Neural progenitor cell (in vitro differentiated cells): ENCODE measurements around the gene KRTAP21-3. TPM values are rescaled to one million over a fixed set of nuclear protein-coding genes. Genes with fewer than 3 reads are reported as not detected.

ENCODE experiments used
- DNase-seq: peaks from one replicate; pipeline ENCODE4 v3.0.0-alpha.2; 2016; ENCODE audit warnings: low spot score
- H2AFZ ChIP-seq: fragments of 200-600 bp; sonication (generic); replicated peaks from 2 replicates; pipeline ENCODE4 v1.6.1; 2016; ENCODE audit warnings: antibody characterized with exemption
- H3F3A ChIP-seq: fragments of 200-600 bp; sonication (generic); 2 replicates; pipeline ENCODE4 v1.6.1; 2016; ENCODE audit warnings: antibody characterized with exemption, low read depth
- H3K27ac ChIP-seq: fragments of 200-600 bp; sonication (generic); 2 replicates; pipeline ENCODE4 v1.5.1; 2016; ENCODE audit warnings: mild to moderate bottlenecking
- H3K27me3 ChIP-seq: fragments of 200-600 bp; sonication (generic); 2 replicates; pipeline ENCODE4 v1.6.1; 2016; ENCODE audit warnings: mild to moderate bottlenecking, moderate library complexity
- H3K36me3 ChIP-seq: fragments of 200-600 bp; sonication (generic); 2 replicates; pipeline ENCODE4 v1.5.1; 2016
- H3K4me1 ChIP-seq: fragments of 200-600 bp; sonication (generic); 2 replicates; pipeline ENCODE4 v1.6.1; 2016; ENCODE audit warnings: mixed run types
- H3K4me2 ChIP-seq: fragments of 200-600 bp; sonication (generic); 2 replicates; pipeline ENCODE4 v1.6.1; 2016
- H3K4me3 ChIP-seq: fragments of 200-600 bp; sonication (generic); 2 replicates; pipeline ENCODE4 v1.5.1; 2016
- H3K79me2 ChIP-seq: fragments of 200-600 bp; sonication (generic); 2 replicates; pipeline ENCODE4 v1.6.1; 2016; ENCODE audit warnings: low read depth
- H3K9ac ChIP-seq: fragments of 200-600 bp; sonication (generic); 2 replicates; pipeline ENCODE4 v1.6.1; 2016
- H3K9me3 ChIP-seq: fragments of 200-600 bp; sonication (generic); 2 replicates; pipeline ENCODE4 v1.5.1; 2016; ENCODE audit warnings: low read depth
- H4K20me1 ChIP-seq: fragments of 200-600 bp; sonication (generic); 2 replicates; pipeline ENCODE4 v1.6.1; 2016; ENCODE audit warnings: low read depth
- H3K27ac Mint-ChIP-seq: 3 replicates; pipeline ENCODE4 v1.8.0; 2021; ENCODE audit warnings: mixed read lengths
- H3K27me3 Mint-ChIP-seq: 2 replicates; pipeline ENCODE4 v1.8.0; 2022; ENCODE audit warnings: low read depth, mild to moderate bottlenecking, inconsistent platforms, moderate library complexity, mixed read lengths; ENCODE audit not compliant: insufficient read depth
- H3K36me3 Mint-ChIP-seq: 3 replicates; pipeline ENCODE4 v1.8.0; 2021; ENCODE audit warnings: mixed read lengths
- H3K4me1 Mint-ChIP-seq: 3 replicates; pipeline ENCODE4 v1.8.0; 2021; ENCODE audit warnings: mixed read lengths
- H3K4me3 Mint-ChIP-seq: 3 replicates; pipeline ENCODE4 v1.8.0; 2021; ENCODE audit warnings: mild to moderate bottlenecking, moderate library complexity, mixed read lengths
- H3K9me3 Mint-ChIP-seq: 3 replicates; pipeline ENCODE4 v1.8.0; 2020; ENCODE audit warnings: mixed read lengths
- EZH2 ChIP-seq: fragments of 200-600 bp; sonication (generic); IDR thresholded peaks from 2 replicates; pipeline ENCODE4 v1.6.1; 2017; ENCODE audit warnings: antibody characterized with exemption, mild to moderate bottlenecking, moderate library complexity
- EZH2phosphoT487 ChIP-seq: fragments of 200-600 bp; sonication (generic); IDR thresholded peaks from 2 replicates; pipeline ENCODE4 v1.6.1; 2017; ENCODE audit warnings: antibody characterized with exemption
- small RNA-seq: library from RNA; depleted of rRNA; stranded (forward); fragments of <200 nt; gene quantifications from one replicate; pipeline ENCODE3, GENCODE V24; 2015
- total RNA-seq: library from RNA; depleted of rRNA; stranded (reverse); fragments of >200 nt; gene quantifications from 2 replicates; pipeline ENCODE4 v1.2.3, GENCODE V29; 2015; ENCODE audit warnings: low replicate concordance
- TF ChIP-seq, protein P1 (sequence below): fragments of 200-600 bp; sonication (generic); IDR thresholded peaks from 2 replicates; pipeline ENCODE4 v1.5.1; 2017; ENCODE audit warnings: antibody characterized with exemption, mild to moderate bottlenecking

The KRTAP21-3 gene
- total RNA-seq, 1 donor from 2014 or later, result not detected

DNA sequence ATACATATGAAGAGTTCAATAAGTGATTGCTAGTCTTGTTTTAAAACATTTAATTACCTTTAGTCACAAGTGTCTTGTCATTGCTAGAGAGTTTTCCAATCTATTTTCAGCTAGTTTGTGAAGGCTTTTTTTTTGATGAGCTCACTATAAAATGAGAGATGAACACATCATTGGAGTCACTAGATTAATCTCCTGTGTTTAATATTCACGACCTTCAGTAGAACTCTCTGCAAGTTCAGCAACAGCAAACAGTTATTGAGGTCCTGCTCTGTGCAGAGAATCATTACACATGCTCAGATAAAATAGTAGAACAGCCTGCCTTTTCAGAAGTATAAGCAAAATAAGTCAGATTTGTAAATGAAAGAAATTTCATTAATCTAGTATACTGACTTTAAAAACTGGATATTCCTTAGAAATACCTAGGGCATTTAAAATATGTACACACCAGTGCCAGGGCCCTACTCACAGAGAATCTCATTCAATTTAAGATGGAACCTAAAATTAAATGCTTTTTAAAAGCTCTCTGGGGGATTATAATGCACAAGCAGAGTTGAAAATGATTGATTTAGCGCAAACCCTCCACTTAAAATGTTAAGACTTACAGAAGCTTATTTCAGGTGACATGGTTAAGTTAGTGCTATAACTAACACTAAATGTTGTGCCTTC is 45.5 kb downstream of the KRTAP21-3 start:
- H4K20me1 ChIP-seq, result no peaks in the 10 kb centered on the region
- no peaks in the 10 kb centered on the region for H3K9me3 ChIP-seq
- Mint-ChIP-seq H3K36me3 (no peaks in the 10 kb centered on the region), H3K4me1 (no peaks in the 10 kb centered on the region), H3K27ac (no peak overlapping the region), H3K4me3 (no peak overlapping the region), H3K9me3 (no peaks in the 10 kb centered on the region), H3K27me3 (no peaks in the 10 kb centered on the region)
- no peaks in the 10 kb centered on the region for H3K27me3 ChIP-seq
- TF ChIP-seq EZH2phosphoT487 (no peak), EZH2 (no peak)
- TF ChIP-seq, protein P1, sequence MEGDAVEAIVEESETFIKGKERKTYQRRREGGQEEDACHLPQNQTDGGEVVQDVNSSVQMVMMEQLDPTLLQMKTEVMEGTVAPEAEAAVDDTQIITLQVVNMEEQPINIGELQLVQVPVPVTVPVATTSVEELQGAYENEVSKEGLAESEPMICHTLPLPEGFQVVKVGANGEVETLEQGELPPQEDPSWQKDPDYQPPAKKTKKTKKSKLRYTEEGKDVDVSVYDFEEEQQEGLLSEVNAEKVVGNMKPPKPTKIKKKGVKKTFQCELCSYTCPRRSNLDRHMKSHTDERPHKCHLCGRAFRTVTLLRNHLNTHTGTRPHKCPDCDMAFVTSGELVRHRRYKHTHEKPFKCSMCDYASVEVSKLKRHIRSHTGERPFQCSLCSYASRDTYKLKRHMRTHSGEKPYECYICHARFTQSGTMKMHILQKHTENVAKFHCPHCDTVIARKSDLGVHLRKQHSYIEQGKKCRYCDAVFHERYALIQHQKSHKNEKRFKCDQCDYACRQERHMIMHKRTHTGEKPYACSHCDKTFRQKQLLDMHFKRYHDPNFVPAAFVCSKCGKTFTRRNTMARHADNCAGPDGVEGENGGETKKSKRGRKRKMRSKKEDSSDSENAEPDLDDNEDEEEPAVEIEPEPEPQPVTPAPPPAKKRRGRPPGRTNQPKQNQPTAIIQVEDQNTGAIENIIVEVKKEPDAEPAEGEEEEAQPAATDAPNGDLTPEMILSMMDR, result no peak
- H3K9ac ChIP-seq, result no peak overlapping the region
- no peaks in the 10 kb centered on the region for H3F3A ChIP-seq
- H3K4me1 ChIP-seq, result no peaks in the 10 kb centered on the region
- no peaks in the 10 kb centered on the region for H3K36me3 ChIP-seq
- DNase-seq, result no peak
- no peak overlapping the region for H3K4me3 ChIP-seq
- H3K4me2 ChIP-seq, result no peak overlapping the region
- H3K27ac ChIP-seq, result no peak overlapping the region
- no peak overlapping the region for H2AFZ ChIP-seq
- no peaks in the 10 kb centered on the region for H3K79me2 ChIP-seq

DNA sequence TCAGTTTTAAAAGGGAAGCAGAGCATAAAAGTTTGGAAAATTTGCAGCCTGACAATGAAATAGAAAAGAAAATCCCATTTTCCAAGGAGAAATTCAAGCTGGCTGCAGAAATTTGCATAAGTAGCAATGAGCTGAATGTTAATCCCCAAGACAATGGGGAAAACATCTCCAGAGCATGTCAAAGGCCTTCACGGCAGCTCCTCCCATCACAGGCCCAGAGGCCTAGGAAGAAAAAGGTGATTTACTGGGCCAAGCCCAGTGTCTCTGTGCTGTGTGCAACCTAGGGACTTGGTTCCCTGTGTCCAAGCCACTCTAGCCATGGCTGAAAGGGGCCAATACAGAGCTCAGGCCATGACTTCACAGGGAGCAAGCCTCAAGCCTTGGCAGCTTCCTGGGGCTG is 49.8 kb downstream of the KRTAP21-3 start:
- TF ChIP-seq EZH2phosphoT487, result no peak
- TF ChIP-seq, protein P1, result no peak
- Mint-ChIP-seq H3K9me3 (no peaks in the 10 kb centered on the region), H3K36me3 (no peaks in the 10 kb centered on the region), H3K27ac (no peak overlapping the region), H3K4me1 (no peaks in the 10 kb centered on the region), H3K4me3 (no peak overlapping the region), H3K27me3 (no peaks in the 10 kb centered on the region)
- Histone ChIP-seq H3K27ac (no peak overlapping the region), H3K4me1 (no peaks in the 10 kb centered on the region), H3K4me2 (no peak overlapping the region), H3F3A (no peaks in the 10 kb centered on the region), H3K9ac (no peak overlapping the region), H4K20me1 (no peaks in the 10 kb centered on the region), H3K9me3 (no peaks in the 10 kb centered on the region), H3K4me3 (no peak overlapping the region), H2AFZ (no peak overlapping the region), H3K79me2 (no peaks in the 10 kb centered on the region), H3K27me3 (no peaks in the 10 kb centered on the region), H3K36me3 (no peaks in the 10 kb centered on the region)
- no peak for DNase-seq

Small RNAs within 50 kb of the gene (small RNA-seq; reads per million reads assigned to genes)
- gene AP000244.1, result not detected
- gene KRTAP21-3, result not detected

Other genes with a start within 250 kb of the KRTAP21-3 start
- gene KRTAP19-1, start 238.4 kb downstream of the KRTAP21-3 start, total RNA-seq, result not detected in 2 replicates
- gene KRTAP19-2, start 231.3 kb downstream of the KRTAP21-3 start, total RNA-seq, result not detected in 2 replicates
- not detected in 2 replicates for gene KRTAP19-3, start 226.8 kb downstream of the KRTAP21-3 start, total RNA-seq
- gene KRTAP19-4, start 221.6 kb downstream of the KRTAP21-3 start, total RNA-seq, result not detected in 2 replicates
- gene KRTAP19-5, start 216.6 kb downstream of the KRTAP21-3 start, total RNA-seq, result not detected in 2 replicates
- not detected in 2 replicates for gene KRTAP19-6, start 176.9 kb downstream of the KRTAP21-3 start, total RNA-seq
- not detected in 2 replicates for gene KRTAP19-7, start 157.5 kb downstream of the KRTAP21-3 start, total RNA-seq
- not detected in 2 replicates for gene KRTAP22-2, start 128.4 kb downstream of the KRTAP21-3 start, total RNA-seq
- not detected in 2 replicates for gene KRTAP6-3, start 126.3 kb downstream of the KRTAP21-3 start, total RNA-seq
- not detected in 2 replicates for gene KRTAP6-2, start 119.9 kb downstream of the KRTAP21-3 start, total RNA-seq
- not detected in 2 replicates for gene KRTAP22-1, start 117.7 kb downstream of the KRTAP21-3 start, total RNA-seq
- not detected in 2 replicates for gene KRTAP6-1, start 104.8 kb downstream of the KRTAP21-3 start, total RNA-seq
- not detected in 2 replicates for gene KRTAP20-1, start 102.4 kb downstream of the KRTAP21-3 start, total RNA-seq
- not detected in 2 replicates for gene KRTAP20-4, start 98.2 kb downstream of the KRTAP21-3 start, total RNA-seq
- not detected in 2 replicates for gene KRTAP20-2, start 83.6 kb downstream of the KRTAP21-3 start, total RNA-seq
- not detected in 2 replicates for gene KRTAP20-3, start 75.9 kb downstream of the KRTAP21-3 start, total RNA-seq
- not detected in 2 replicates for gene KRTAP21-2, start 28.5 kb upstream of the KRTAP21-3 start, total RNA-seq
- not detected in 2 replicates for gene KRTAP21-1, start 36.7 kb upstream of the KRTAP21-3 start, total RNA-seq
- not detected in 2 replicates for gene KRTAP8-1, start 94.5 kb upstream of the KRTAP21-3 start, total RNA-seq
- gene KRTAP7-1, start 111.0 kb upstream of the KRTAP21-3 start, total RNA-seq, result not detected in 2 replicates
- not detected in 2 replicates for gene KRTAP11-1, start 162.8 kb upstream of the KRTAP21-3 start, total RNA-seq